GM12801 (cell line): ENCODE measurements around the gene RECQL.

Experiments
- CTCF ChIP-seq: IDR thresholded peaks from one replicate; pipeline ENCODE4 v1.5.1; 2011; ENCODE audit warnings: control low read depth; ENCODE audit not compliant: insufficient read length; ENCODE audit errors: extremely low read depth

RECQL gene

GRCh38 chr12:21439347-21439746, 62.1 kb downstream of the RECQL start:
- no peak for TF ChIP-seq CTCF

- TF ChIP-seq CTCF = no peak
These were observed 62.8 kb downstream of the RECQL start for GRCh38 chr12:21438643-21439042.

GRCh38 chr12:21434699-21435098, 66.7 kb downstream of the RECQL start:
- TF ChIP-seq CTCF = no peak

- TF ChIP-seq CTCF = no peak
These were observed 67.9 kb downstream of the RECQL start for GRCh38 chr12:21433525-21433924.

GRCh38 chr12:21429994-21430393, 71.4 kb downstream of the RECQL start:
- TF ChIP-seq CTCF = no peak

- TF ChIP-seq CTCF = no peak
These were observed 73.2 kb downstream of the RECQL start for GRCh38 chr12:21428241-21428640.
